HL-60/S4 treated with retinoic acid at 250 ng/mL for 4 days and 3 days (cell line): ENCODE data around the gene SMIM33.
"Not testable (repeated sequence)": the region's sequence is repeated elsewhere in the genome, so short reads cannot be mapped to it uniquely, and the experiment has no call there.

Experiments
- in situ Hi-C: fragments of 300-500 bp; cut with MboI; formaldehyde crosslinking; loops from 2 replicates; pipeline ENCODE4 v1.7.0; 2022; ENCODE audit warnings: low sequenced_read_pairs

SMIM33 gene

GRCh38 chr5:139481580-139482049, 10.8 kb downstream of the SMIM33 start:
- in situ Hi-C loops, result no loop called here

GRCh38 chr5:139482050-139482889, 11.5 kb downstream of the SMIM33 start, which contains the start of gene STING1:
Gene STING1, minus strand, starts transcription at chr5:139482758. Its CDS starts 1,054 bp downstream, at chr5:139481704.
- in situ Hi-C loops, result no loop called here

- in situ Hi-C loops, result not testable (repeated sequence)
Observed at GRCh38 chr5:139482890-139483208, 12.0 kb downstream of the SMIM33 start.

GRCh38 chr5:139486201-139486600, 15.4 kb downstream of the SMIM33 start:
- in situ Hi-C loops, result no loop called here

- in situ Hi-C loops, result no loop called here
Observed at GRCh38 chr5:139488260-139488659, 17.5 kb downstream of the SMIM33 start.

- in situ Hi-C loops, result no loop called here
Observed at GRCh38 chr5:139492700-139493192, 21.9 kb downstream of the SMIM33 start.

- in situ Hi-C loops, result no loop called here
Observed at GRCh38 chr5:139494256-139494655, 23.5 kb downstream of the SMIM33 start.

- in situ Hi-C loops, result no loop called here
Observed at GRCh38 chr5:139494832-139495231, 24.0 kb downstream of the SMIM33 start.

GRCh38 chr5:139495638-139496435, 25.0 kb downstream of the SMIM33 start:
- in situ Hi-C loops, result no loop called here

- in situ Hi-C loops, result no loop called here
Observed at GRCh38 chr5:139501381-139501780, 30.6 kb downstream of the SMIM33 start.

GRCh38 chr5:139503036-139503817, 32.4 kb downstream of the SMIM33 start:
- in situ Hi-C loops, result not testable (repeated sequence)

- in situ Hi-C loops, result not testable (repeated sequence)
Observed at GRCh38 chr5:139503879-139504278, 33.1 kb downstream of the SMIM33 start.

- in situ Hi-C loops, result not testable (repeated sequence)
Observed at GRCh38 chr5:139504722-139505121, 33.9 kb downstream of the SMIM33 start.

GRCh38 chr5:139512786-139513390, 42.1 kb downstream of the SMIM33 start:
- in situ Hi-C loops, result loop anchor here (10.0 kb wide), 1 partner anchor 88 kb away; no protein-coding TSS in a partner anchor

- in situ Hi-C loops, result loop anchor here (10.0 kb wide), 1 partner anchor 89 kb away; no protein-coding TSS in a partner anchor
Observed at GRCh38 chr5:139513434-139513833, 42.6 kb downstream of the SMIM33 start.

- in situ Hi-C loops, result loop anchor here (10.0 kb wide), 1 partner anchor 89 kb away; no protein-coding TSS in a partner anchor
Observed at GRCh38 chr5:139513852-139514485, 43.2 kb downstream of the SMIM33 start.

- in situ Hi-C loops, result loop anchor here (10.0 kb wide), 1 partner anchor 90 kb away; no protein-coding TSS in a partner anchor
Observed at GRCh38 chr5:139514486-139514856, 43.7 kb downstream of the SMIM33 start.

GRCh38 chr5:139517683-139518564, 47.1 kb downstream of the SMIM33 start:
- in situ Hi-C loops, result loop anchor here (10.0 kb wide), 1 partner anchor 93 kb away; no protein-coding TSS in a partner anchor
